Omental fat pad (tissue), 4 donors: ENCODE measurements around the gene FBXO11. TPM values are rescaled to one million over a fixed set of nuclear protein-coding genes. Genes with fewer than 3 reads are reported as not detected.

Experiments
- ATAC-seq: fragments of 150-250 bp; one replicate; pipeline ENCODE4 v1.9.1; 2016; ENCODE audit warnings: mild to moderate bottlenecking, moderate library complexity; ENCODE audit not compliant: low FRiP score
- DNase-seq: peaks from one replicate; pipeline ENCODE4 v3.0.0-alpha.2; 2019; ENCODE audit warnings: low spot score
- CTCF ChIP-seq, 3 donors: fragments of 450-650 bp; IDR thresholded peaks; one replicate each; pipeline ENCODE4 v1.5.1; 2016 to 2017; ENCODE audit warnings: antibody characterized with exemption in 3 of 3, mild to moderate bottlenecking in 3 of 3, moderate library complexity in 2 of 3
- total RNA-seq, 4 donors: library from RNA; depleted of rRNA; stranded (reverse); fragments of >200 nt; gene quantifications; one replicate each; pipeline ENCODE4 v1.1.0, GENCODE V29; 2016

Gene FBXO11
- total RNA-seq, 4 donors from 2014 or later, result 43.8 to 68.6 (median 56.0) TPM

- ATAC-seq (no peak), DNase-seq (no peak)
- no peak for TF ChIP-seq CTCF (IDR thresholded peaks at IDR 0.05)
Observed at GRCh38 chr2:47815764-47816163, 90.5 kb downstream of the FBXO11 start.

- TF ChIP-seq CTCF (IDR thresholded peaks at IDR 0.05), result no peak
- ATAC-seq (no peak), DNase-seq (no peak)
Observed at GRCh38 chr2:47811668-47812067, 94.6 kb downstream of the FBXO11 start.

- DNase-seq (no peak), ATAC-seq (no peak)
- TF ChIP-seq CTCF (IDR thresholded peaks at IDR 0.05), result no peak
Observed at GRCh38 chr2:47810850-47811249, 95.4 kb downstream of the FBXO11 start.

- DNase-seq, result no peak
- TF ChIP-seq CTCF (IDR thresholded peaks at IDR 0.05), result no peak
- ATAC-seq, result no peak
Observed at GRCh38 chr2:47809903-47810302, 96.4 kb downstream of the FBXO11 start.

GRCh38 chr2:47808614-47809013, 97.7 kb downstream of the FBXO11 start:
- DNase-seq (no peak), ATAC-seq (no peak)
- no peak for TF ChIP-seq CTCF (IDR thresholded peaks at IDR 0.05)

GRCh38 chr2:47805850-47806249, 100.4 kb downstream of the FBXO11 start:
- no peak for TF ChIP-seq CTCF (IDR thresholded peaks at IDR 0.05)
- ATAC-seq (no peak), DNase-seq (no peak)

- ATAC-seq, result no peak
Observed at GRCh38 chr2:47803770-47804169, 102.5 kb downstream of the FBXO11 start.

More at GRCh38 chr2:47803770-47804169, 102.5 kb downstream of the FBXO11 start:
- DNase-seq, result no peak
- TF ChIP-seq CTCF (IDR thresholded peaks at IDR 0.05), result no peak
